ENCODE data around the gene NKPD1. TPM values are rescaled to one million over a fixed set of nuclear protein-coding genes. Genes with fewer than 3 reads are reported as not detected.

The NKPD1 gene
- total RNA-seq, 4 donors from 2014 or later = 0.16 to 0.39 TPM; not detected in 2

DNA sequence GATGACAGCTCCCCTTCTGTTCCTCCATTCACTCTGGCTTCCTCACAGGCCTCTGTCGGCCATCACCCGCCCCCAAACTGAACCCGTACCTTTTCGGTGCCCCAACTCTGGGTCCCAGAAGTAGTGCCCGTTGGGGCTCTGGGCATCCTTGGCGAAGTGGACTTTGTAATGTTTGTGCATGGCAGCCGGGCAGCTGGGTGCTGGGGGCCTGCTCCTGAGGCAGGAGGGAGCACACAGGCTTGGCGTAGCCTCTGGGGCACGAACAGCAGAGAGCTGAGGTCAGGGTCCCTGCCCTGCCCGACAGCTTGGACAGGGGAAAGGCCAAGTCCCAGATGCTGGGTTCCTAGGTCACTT, 834 bp downstream of the NKPD1 start:
- no peak for ATAC-seq

DNA sequence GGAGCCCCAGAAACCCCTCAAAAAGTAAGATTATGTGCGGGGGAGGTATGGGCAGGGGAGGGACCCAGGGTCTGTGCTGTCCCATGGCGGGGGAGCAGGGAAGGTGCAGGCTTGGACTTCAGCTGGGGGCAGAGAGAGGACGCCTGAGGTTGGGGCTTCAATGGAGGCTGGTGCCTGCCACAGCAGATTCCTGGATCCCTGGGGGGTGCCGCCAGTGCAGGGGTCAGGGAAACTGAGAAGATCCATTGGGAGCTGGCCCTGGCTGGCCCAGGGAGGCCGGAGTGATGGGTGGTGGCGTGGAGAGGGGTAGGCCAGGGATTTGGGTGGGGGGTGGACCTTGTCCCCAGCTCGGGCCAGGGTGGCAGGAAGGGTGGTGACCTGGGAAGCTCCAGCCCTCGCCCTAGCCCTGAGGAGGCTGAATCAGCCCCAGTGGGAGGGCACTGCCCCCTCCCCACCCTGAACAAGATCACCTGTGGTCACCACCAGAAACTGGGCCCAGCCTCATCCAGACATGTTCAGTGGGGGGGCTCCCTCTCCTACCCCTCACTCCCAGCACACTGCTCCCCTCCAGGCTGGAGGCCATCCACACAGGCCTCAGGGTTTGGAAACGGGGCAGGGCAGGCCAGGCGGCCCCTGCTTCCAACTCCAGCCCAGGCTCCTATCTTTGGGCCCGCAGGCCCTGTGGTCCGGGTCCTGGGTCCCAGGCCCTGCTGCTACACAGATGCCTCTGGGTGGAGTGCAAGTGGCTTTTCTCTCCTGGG, 1.4 kb downstream of the NKPD1 start:
- peaks cover 0 to 5% (median 0%) of the 10 kb centered on the region in 3 donors for H3K4me1 ChIP-seq
- 68 to 73% methylated on average over 3 to 4 of the region's 12 CpGs for WGBS, 2 donors (ENCODE audit: low coverage in 1 of 2)
- no peak overlapping the region for H3K4me3 ChIP-seq
- no peaks in the 10 kb centered on the region for H3K36me3 ChIP-seq
- TF ChIP-seq, protein P1, sequence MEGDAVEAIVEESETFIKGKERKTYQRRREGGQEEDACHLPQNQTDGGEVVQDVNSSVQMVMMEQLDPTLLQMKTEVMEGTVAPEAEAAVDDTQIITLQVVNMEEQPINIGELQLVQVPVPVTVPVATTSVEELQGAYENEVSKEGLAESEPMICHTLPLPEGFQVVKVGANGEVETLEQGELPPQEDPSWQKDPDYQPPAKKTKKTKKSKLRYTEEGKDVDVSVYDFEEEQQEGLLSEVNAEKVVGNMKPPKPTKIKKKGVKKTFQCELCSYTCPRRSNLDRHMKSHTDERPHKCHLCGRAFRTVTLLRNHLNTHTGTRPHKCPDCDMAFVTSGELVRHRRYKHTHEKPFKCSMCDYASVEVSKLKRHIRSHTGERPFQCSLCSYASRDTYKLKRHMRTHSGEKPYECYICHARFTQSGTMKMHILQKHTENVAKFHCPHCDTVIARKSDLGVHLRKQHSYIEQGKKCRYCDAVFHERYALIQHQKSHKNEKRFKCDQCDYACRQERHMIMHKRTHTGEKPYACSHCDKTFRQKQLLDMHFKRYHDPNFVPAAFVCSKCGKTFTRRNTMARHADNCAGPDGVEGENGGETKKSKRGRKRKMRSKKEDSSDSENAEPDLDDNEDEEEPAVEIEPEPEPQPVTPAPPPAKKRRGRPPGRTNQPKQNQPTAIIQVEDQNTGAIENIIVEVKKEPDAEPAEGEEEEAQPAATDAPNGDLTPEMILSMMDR (IDR thresholded peaks at IDR 0.05) = no peak
- no peak for TF ChIP-seq POLR2A (IDR thresholded peaks at IDR 0.05)
- no peak for TF ChIP-seq POLR2AphosphoS5 (IDR thresholded peaks at IDR 0.05)
- no peak for TF ChIP-seq EP300 (IDR thresholded peaks at IDR 0.05)
- no peak overlapping the region for H3K27ac ChIP-seq
- no peaks in the 10 kb centered on the region for H3K9me3 ChIP-seq
- ATAC-seq = no peak
- H3K27me3 ChIP-seq = peaks cover 87% of the 10 kb centered on the region

More for the DNA sequence above, 834 bp downstream of the NKPD1 start:
- Histone ChIP-seq H3K27ac (no peak overlapping the region), H3K36me3 (no peaks in the 10 kb centered on the region), H3K27me3 (peaks cover 82% of the 10 kb centered on the region), H3K9me3 (no peaks in the 10 kb centered on the region), H3K4me3 (no peak overlapping the region), H3K4me1 (peaks cover 0 to 11% (median 0%) of the 10 kb centered on the region in 3 donors)
- 80% methylated on average over 3 of the region's 10 CpGs; no CpG with 5 or more reads in 1 of the 2 donors for WGBS, 2 donors (ENCODE audit: low coverage in 1 of 2)
- no peak for TF ChIP-seq POLR2AphosphoS5 (IDR thresholded peaks at IDR 0.05)
- TF ChIP-seq, protein P1 (IDR thresholded peaks at IDR 0.05) = no peak

DNA sequence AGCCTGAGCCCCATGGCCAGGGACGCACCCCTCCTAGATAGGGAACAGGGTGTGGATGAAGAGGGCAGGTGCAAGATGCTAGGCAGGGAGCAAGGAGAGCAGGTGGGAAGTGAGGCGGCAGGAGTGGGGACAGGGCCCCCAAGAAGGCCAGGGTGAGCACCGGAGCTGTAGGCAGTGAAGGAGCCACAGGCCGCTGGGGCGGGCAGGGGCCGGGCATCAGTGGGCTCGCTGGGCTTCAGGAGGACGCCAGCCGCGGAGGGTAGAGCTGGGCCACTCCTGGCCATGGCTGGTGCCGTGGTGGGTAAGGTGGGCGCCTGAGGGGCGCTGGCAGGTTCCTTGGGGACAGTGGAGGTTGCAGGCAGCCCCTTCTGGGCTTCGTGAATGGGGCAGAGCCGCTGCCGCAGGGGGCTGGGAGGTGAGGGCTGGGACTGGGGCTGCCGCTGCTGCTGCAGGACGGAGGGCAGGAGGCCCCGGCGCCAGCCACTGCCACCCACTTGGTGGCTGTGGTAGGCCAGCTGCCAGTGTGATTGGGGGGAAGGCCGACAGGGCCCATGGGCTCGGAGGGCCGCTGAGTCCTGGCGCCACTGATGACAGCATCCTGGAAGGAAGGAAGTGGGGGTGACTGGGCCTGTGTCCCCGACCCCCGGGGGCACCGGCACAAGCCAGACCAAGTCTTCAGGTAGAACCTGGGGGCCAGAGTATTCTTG, 2.1 kb downstream of the NKPD1 start:
- Histone ChIP-seq H3K9me3 (no peaks in the 10 kb centered on the region), H3K4me1 (peaks cover 0 to 5% (median 2%) of the 10 kb centered on the region in 3 donors), H3K27ac (no peak overlapping the region), H3K27me3 (peaks cover 94% of the 10 kb centered on the region), H3K36me3 (no peaks in the 10 kb centered on the region), H3K4me3 (no peak overlapping the region)
- no peak for TF ChIP-seq POLR2A (IDR thresholded peaks at IDR 0.05)
- TF ChIP-seq, protein P1 (IDR thresholded peaks at IDR 0.05) = no peak
- no peak for TF ChIP-seq EP300 (IDR thresholded peaks at IDR 0.05)
- TF ChIP-seq POLR2AphosphoS5 (IDR thresholded peaks at IDR 0.05) = no peak
- 74 to 95% methylated on average over 4 to 8 of the region's 27 CpGs for WGBS, 2 donors (ENCODE audit: low coverage in 1 of 2)
- ATAC-seq = no peak

DNA sequence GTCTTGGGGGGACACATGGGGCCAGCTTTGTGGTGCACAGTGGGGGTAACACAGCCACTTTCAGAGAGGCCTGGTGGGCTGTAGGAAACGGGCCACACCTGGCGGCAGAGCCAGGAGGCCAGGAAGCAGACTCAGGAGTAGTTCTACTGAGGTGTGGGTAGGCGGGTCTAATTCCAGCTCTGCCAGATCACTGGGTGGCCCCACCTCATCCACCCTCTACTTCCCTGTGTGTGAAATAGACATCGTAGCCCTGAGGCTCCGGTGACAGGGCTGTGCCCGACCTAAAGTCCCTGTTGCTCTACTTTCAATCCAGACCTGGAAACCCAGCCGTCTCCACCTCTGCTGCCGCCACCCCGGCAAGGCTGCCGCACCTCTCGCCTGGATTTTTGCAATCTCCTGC, 4.0 kb downstream of the NKPD1 start:
- Histone ChIP-seq H3K9me3 (no peaks in the 10 kb centered on the region), H3K27me3 (peaks cover 97% of the 10 kb centered on the region), H3K4me1 (peaks cover 0 to 24% (median 21%) of the 10 kb centered on the region in 3 donors), H3K36me3 (no peaks in the 10 kb centered on the region), H3K4me3 (no peak overlapping the region), H3K27ac (no peak overlapping the region)
- no peak for ATAC-seq
- TF ChIP-seq EP300 (IDR thresholded peaks at IDR 0.05) = no peak
- no peak for TF ChIP-seq POLR2AphosphoS5 (IDR thresholded peaks at IDR 0.05)
- TF ChIP-seq POLR2A (IDR thresholded peaks at IDR 0.05) = no peak
- TF ChIP-seq, protein P1 (IDR thresholded peaks at IDR 0.05) = no peak
- WGBS, 2 donors (ENCODE audit: low coverage in 1 of 2) = 81% methylated on average over 11 of the region's 11 CpGs; no CpG with 5 or more reads in 1 of the 2 donors
